OCI-LY3 (cell line): Measurements from ENCODE around the gene EPB41L5.

ENCODE experiments used
- CTCF ChIP-seq: fragments of 200-600, 300-600 bp; sonication (generic); IDR thresholded peaks from 2 replicates; pipeline ENCODE4 v1.5.1; 2014; ENCODE audit warnings: antibody characterized with exemption, low read length, low read depth
- EZH2phosphoT487 ChIP-seq: fragments of 200-600 bp; shearing (Covaris generic); IDR thresholded peaks from 2 replicates; pipeline ENCODE4 v1.6.1; 2018; ENCODE audit warnings: antibody characterized with exemption, mixed run types, low read depth

- TF ChIP-seq CTCF (no peak), EZH2phosphoT487 (no peak)
These were observed 182.7 kb downstream of the EPB41L5 start for GRCh38 chr2:120195553-120195952.
